ENCODE data around the gene GSTK1. TPM values are rescaled to one million over a fixed set of nuclear protein-coding genes. Genes with fewer than 3 reads are reported as not detected.

Gene GSTK1
- total and polyA plus RNA-seq, 2 of the 8 experiments (the other 6 are each of a cell fraction or from before 2014, with no cell fraction given): 25.5 to 32.5 TPM

DNA sequence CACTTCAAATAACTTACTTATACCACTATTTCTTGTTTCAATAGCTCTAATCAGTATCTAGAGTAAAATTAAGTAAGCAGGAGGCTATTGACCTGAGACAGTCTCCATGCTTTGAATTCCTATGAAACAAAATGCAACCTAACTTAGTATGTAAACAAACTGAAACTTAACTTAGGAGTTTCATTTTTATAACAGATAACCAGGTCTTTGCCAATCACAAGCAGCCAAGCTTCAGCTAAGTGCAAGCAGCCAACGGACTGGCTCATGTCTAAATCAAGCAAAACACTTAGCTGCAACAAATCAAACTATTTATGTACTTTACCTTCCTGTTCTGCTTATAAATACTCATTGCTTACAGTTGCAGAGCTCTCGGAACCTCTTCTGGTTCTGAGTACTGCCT, 4.4 kb upstream of the GSTK1 start:
- CTCF ChIA-PET (ENCODE audit: partially characterized antibody): interaction anchor here (1.1 to 5.3 kb wide), 4 partner anchors 18 to 256 kb away, joined by 3 to 35 read pairs (median 4); no protein-coding TSS in a partner anchor
- POLR2A ChIA-PET (ENCODE audit: partially characterized antibody): interaction anchor here (1.2 kb wide), 1 partner anchor 29 kb away, joined by 4 read pairs; the partner anchor contains the start of gene CASP2
- FAIRE-seq: no peak

More for the DNA sequence above, 4.4 kb upstream of the GSTK1 start:
- no peak overlapping the region for H3K14ac ChIP-seq (ENCODE audit: insufficient read length)
- no peak overlapping the region for H3K18ac ChIP-seq (ENCODE audit: extremely low read depth, low read length)
- no peaks in the 10 kb centered on the region for H3K9me3 ChIP-seq (ENCODE audit: insufficient read depth in 2 of 2, low read depth in 1 of 2, low read length in 1 of 2)
- no peak overlapping the region for H4K8ac ChIP-seq (ENCODE audit: extremely low read depth, insufficient read depth, low read length)
- no peaks in the 10 kb centered on the region; a peak in 1 of 7 replicates for H3K27me3 ChIP-seq (replicated peaks in 1 of 4; ENCODE audit: control insufficient read depth in 3 of 4, extremely low read depth in 1 of 4, insufficient read depth in 3 of 4, low read length in 3 of 4)
- H2BK15ac ChIP-seq (ENCODE audit: low read length): no peak overlapping the region
- no peaks in the 10 kb centered on the region for H3K36me3 ChIP-seq (ENCODE audit: control insufficient read depth in 2 of 4, insufficient read depth in 4 of 4, low read length in 3 of 4)
- no peaks in the 10 kb centered on the region for H4K20me1 ChIP-seq (replicated peaks in 1 of 2; ENCODE audit: control insufficient read depth in 1 of 2, insufficient read depth in 2 of 2, low read length in 2 of 2)
- no peak overlapping the region for H4K91ac ChIP-seq (replicated peaks; ENCODE audit: insufficient read length, low read length)
- H2BK5ac ChIP-seq (ENCODE audit: low read depth, low read length): no peak overlapping the region
- H3K27ac ChIP-seq (ENCODE audit: low read depth, low read length): no peak overlapping the region
- no peaks in the 10 kb centered on the region for H3K79me2 ChIP-seq (ENCODE audit: control insufficient read depth in 1 of 2, insufficient read depth in 2 of 2, low read length in 2 of 2)
- no peak overlapping the region for H3K9ac ChIP-seq (replicated peaks in 1 of 4; ENCODE audit: extremely low read depth in 1 of 4, low read depth in 3 of 4, low read length in 3 of 4)
- no peak overlapping the region for H3K56ac ChIP-seq (replicated peaks; ENCODE audit: insufficient read length, low read depth, low read length)
- no peak overlapping the region for H2AK5ac ChIP-seq (ENCODE audit: low read depth, low read length)
- H3K4ac ChIP-seq (replicated peaks; ENCODE audit: insufficient read length, low read depth, low read length): no peak overlapping the region
- no peak overlapping the region for H2BK20ac ChIP-seq (ENCODE audit: low read length)
- H2AFZ ChIP-seq (ENCODE audit: low read length): no peak overlapping the region
- DNase-seq (ENCODE audit: low read depth in 1 of 2, low spot score in 2 of 2): no peak
- WGBS, 2 experiments (ENCODE audit: extremely low coverage in 1 of 2, insufficient coverage in 1 of 2, insufficient read length in 1 of 2, insufficient replicate concordance in 2 of 2, low coverage in 1 of 2, low lambda C conversion rate in 2 of 2, missing lambda C conversion rate in 1 of 2): 78% methylated on average over 2 of the region's 2 CpGs; no CpG with 5 or more reads in 1 of the 2 experiments
- H2BK12ac ChIP-seq (ENCODE audit: low read depth, low read length): no peak overlapping the region
- no peak overlapping the region for H3K4me2 ChIP-seq (ENCODE audit: insufficient read depth in 1 of 2, low read depth in 2 of 2, low read length in 2 of 2)
- no peaks in the 10 kb centered on the region for H3K79me1 ChIP-seq (ENCODE audit: low read depth, low read length)
- no peak overlapping the region for H3K4me3 ChIP-seq (ENCODE audit: extremely low read depth in 1 of 4, insufficient read depth in 2 of 4, low read depth in 3 of 4, low read length in 4 of 4)
- H3K4me1 ChIP-seq (replicated peaks in 1 of 4; ENCODE audit: control insufficient read depth in 3 of 4, insufficient read depth in 4 of 4, low read length in 3 of 4): peaks cover 0 to under 1% (median 0%) of the 10 kb centered on the region in 4 experiments; a peak in 2 of 7 replicates
- H3K23me2 ChIP-seq (ENCODE audit: low read depth, low read length): peaks cover 1% of the 10 kb centered on the region; the same call in 1 of the 2 replicates
- no peak overlapping the region for H2BK120ac ChIP-seq (replicated peaks; ENCODE audit: low read depth, low read length)
- no peak for TF ChIP-seq SIRT6 (IDR thresholded peaks at IDR 0.05; ENCODE audit: low read length)
- TF ChIP-seq CBX5 (IDR thresholded peaks at IDR 0.05; ENCODE audit: low read depth, low read length): no peak
- H3K23ac ChIP-seq (ENCODE audit: insufficient read length): no peak overlapping the region
- H4K5ac ChIP-seq (ENCODE audit: insufficient read length, low read depth, low read length): no peak overlapping the region
